PC-9 (cell line): ENCODE results near the gene GRIP1.

Source experiments
- CTCF ChIP-seq: fragments of 200-600 bp; sonication (generic); conservative IDR thresholded peaks from 2 replicates; pipeline ENCODE4 v1.6.1; 2017; ENCODE audit warnings: mixed run types, antibody characterized with exemption, mild to moderate bottlenecking, moderate library complexity
- EZH2 ChIP-seq: fragments of 200-600 bp; sonication (generic); IDR thresholded peaks from 2 replicates; pipeline ENCODE4 v1.8.0; 2017; ENCODE audit warnings: antibody characterized with exemption, low read depth

GRCh38 chr12:66441905-66442559 is 236.8 kb downstream of the GRIP1 start:
- TF ChIP-seq CTCF = no peak
- no peak for TF ChIP-seq EZH2
